GM12875 (cell line): ENCODE measurements around the gene NFIX.
"Not testable (repeated sequence)": the region's sequence is repeated elsewhere in the genome, so short reads cannot be mapped to it uniquely, and the experiment has no call there.

Experiments
- H3K4me3 ChIP-seq: one replicate; pipeline ENCODE4 v1.5.1; 2011; ENCODE audit warnings: low read depth, low read length, control low read depth
- TF ChIP-seq, protein P1 (sequence below): IDR thresholded peaks from 2 replicates; pipeline ENCODE4 v1.5.1; 2011; ENCODE audit warnings: low read depth, mild to moderate bottlenecking, control low read depth, inconsistent platforms, low read length, moderate library complexity, borderline replicate concordance; ENCODE audit not compliant: insufficient read depth

The NFIX gene

DNA sequence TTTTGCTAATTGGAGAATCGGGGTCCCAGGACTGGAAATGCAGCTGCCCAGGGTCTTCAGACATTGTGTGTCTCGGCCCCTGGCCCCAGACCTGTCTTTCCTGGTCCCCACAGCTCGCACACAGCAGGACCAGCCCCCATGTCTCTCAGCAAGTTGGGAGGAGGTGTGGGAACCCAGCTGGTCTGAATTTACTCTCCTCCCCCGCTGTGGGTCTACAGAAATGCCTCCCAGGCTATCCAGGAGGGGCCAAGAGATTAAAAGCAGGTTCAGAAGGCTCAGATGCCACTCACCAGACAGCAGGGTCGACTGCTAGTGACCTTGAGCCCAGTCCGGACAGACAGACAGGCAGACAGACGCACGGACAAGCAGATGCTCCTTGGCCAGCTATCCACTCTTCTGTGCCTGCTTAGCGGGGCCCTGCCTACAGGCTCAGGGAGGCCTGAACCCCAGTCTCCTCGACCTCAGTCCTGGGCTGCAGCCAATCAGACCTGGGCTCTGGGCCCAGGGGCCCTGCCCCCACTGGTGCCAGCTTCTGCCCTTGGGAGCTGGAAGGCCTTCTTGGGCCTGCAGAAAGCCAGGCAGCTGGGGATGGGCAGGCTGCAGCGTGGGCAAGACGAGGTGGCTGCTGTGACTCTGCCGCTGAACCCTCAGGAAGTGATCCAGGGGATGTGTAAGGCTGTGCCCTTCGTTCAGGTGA is 25.8 kb upstream of the NFIX start, which contains the start of gene DAND5:
Gene DAND5 (plus strand): TSS at position 285 of the 697 bp plus-strand sequence. CDS start 85 bp downstream, at position 370.
- no peak within 1 kb of the TSS for H3K4me3 ChIP-seq
- TF ChIP-seq, protein P1, sequence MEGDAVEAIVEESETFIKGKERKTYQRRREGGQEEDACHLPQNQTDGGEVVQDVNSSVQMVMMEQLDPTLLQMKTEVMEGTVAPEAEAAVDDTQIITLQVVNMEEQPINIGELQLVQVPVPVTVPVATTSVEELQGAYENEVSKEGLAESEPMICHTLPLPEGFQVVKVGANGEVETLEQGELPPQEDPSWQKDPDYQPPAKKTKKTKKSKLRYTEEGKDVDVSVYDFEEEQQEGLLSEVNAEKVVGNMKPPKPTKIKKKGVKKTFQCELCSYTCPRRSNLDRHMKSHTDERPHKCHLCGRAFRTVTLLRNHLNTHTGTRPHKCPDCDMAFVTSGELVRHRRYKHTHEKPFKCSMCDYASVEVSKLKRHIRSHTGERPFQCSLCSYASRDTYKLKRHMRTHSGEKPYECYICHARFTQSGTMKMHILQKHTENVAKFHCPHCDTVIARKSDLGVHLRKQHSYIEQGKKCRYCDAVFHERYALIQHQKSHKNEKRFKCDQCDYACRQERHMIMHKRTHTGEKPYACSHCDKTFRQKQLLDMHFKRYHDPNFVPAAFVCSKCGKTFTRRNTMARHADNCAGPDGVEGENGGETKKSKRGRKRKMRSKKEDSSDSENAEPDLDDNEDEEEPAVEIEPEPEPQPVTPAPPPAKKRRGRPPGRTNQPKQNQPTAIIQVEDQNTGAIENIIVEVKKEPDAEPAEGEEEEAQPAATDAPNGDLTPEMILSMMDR, result no peak

DNA sequence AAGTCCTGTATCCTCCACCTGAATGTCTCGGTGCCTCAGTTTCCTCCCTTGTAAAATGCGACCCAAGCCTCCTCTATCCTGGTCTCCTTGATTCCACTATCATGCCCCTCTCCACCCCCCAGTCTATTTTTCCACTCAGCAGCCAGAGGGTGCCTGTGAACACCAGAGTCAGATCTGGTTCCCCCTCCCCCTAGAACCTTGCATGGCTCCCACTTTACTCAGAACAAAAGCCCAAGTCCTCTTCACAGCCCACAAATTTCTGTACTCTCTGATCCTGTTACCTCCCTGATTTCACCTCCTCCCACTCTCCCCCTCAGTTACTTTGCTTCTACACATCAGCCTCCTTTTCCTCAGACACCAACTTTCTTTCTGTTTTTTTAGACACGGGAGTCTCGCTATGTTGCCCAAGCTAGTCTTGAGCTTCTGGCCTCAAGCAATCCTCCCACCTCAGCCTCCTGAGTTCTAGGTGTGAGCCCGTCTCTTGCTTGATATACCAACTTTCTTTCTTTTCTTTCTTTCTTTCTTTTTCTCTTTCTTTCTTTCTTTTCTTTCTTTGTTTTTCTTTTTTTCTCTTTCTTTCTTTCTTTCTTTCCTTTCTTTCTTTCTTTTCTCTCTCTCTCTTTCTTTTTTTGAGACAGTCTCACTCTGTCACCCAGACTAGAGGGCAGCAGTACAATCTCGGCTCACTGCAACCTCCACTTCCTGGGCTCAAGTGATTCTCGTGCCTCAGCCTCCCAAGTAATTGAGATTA is 25.0 kb upstream of the NFIX start:
- H3K4me3 ChIP-seq, result no peak overlapping the region
- TF ChIP-seq, protein P1, result no peak

DNA sequence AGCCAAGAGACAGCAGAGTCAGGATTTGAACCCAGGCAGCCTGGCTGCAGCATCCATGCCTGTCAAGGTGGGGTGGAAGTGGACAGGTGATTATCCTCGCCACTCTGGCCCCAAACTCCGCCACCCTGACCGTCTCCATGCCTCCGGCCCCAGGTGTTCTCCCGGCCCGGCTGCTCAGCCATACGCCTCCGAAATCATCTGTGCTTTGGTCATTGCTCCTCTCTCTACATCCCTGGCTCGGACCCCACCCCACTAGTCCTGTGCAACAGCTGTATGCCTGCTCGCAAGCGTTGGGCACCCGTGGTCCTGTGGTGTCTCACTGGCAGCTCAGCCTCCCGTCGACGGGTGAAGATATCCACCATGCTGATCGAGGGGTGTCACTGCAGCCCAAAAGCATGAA is 22.0 kb upstream of the NFIX start:
- TF ChIP-seq, protein P1, result no peak
- no peak overlapping the region for H3K4me3 ChIP-seq

DNA sequence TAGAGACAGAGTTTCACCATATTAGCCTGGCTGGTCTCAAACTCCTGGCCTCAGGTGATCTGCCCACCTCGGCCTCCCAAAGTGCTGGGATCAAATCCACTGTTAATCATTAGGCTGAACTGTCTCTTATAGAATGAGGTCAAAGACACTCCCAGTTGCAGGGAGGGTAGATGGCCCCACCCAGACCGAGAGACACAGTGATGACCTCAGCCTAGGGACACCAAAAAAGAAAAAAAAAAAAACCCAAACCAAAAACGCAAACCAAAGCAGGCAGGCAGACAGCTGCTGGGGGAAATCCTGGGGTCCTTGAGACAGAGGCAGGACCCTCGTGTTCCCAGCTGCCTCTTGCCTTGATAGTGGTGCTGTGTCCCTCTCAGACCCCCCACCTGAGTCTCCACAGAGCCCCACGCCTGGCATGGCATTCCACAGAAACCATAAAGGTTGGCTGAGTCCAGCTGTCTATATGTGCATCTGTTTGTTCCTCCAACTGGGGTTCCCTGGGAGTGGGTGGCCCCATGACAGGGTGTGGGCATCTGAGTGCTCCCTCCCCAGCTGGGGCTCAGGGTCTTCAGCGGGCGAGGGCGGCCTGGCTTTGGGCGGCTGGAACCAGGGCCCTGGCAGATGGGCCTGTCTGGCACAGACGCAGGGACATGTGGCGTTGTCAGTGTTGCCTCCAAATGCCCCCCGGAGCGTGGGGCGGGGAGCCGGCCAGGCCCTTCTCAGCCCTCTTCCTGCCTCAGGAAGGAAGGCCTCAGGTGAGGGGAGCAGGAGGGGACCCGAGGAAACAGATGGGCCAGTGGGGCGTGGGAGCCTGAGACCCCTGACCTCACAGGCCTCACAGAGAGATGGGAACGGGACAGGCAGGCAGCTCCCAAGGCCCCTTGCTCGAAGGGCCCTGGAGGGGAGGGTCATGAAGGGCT is 20.7 kb upstream of the NFIX start:
- H3K4me3 ChIP-seq, result no peak overlapping the region
- TF ChIP-seq, protein P1, result no peak

DNA sequence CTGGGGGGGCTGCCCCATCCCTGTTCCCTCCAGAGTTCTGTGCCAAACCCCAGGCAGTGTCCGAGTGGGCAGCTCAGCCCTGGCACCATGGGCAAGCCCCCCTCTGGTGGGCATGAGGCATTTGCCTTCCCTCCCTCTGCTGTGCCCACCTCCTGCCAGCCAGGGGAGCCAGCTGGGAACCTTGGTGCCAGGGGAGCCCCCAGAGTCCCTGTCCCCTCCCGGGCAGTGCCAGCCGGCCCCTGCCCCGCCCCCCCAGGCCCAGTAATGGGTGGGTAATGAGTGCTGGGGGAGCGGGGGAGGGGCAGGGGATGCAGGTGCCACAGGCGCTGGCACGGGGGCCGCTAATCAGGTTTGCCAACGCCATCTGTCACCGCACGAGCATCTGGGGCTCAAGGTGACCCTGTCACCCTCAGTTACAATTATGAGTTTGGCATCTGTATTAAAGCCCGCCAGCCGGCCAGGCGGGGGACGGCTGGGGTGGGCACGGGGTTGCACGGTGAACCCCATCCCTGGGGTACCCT is 20.0 kb upstream of the NFIX start:
- TF ChIP-seq, protein P1, result no peak

DNA sequence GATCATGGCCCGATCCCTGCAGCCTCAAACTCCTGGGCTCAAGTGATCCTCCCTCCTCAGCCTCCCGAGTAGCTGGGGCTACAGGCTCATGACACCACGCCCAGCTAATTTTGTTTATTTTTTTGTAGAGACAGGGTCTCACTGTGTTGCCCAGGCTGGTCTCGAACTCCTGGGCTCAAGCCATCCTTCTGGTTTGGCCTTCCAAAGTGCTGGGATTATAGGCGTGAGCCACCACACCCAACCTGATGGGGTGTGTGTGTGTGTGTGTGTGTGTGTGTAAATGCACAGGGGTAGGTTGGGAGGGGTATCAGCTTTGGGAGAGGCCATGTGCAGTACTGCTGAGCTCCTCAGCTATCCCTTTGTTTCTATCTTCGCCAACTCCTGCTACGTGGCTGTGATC is 19.2 kb upstream of the NFIX start:
- H3K4me3 ChIP-seq, result not testable (repeated sequence)

More for the DNA sequence above, 20.0 kb upstream of the NFIX start:
- H3K4me3 ChIP-seq, result no peak overlapping the region

DNA sequence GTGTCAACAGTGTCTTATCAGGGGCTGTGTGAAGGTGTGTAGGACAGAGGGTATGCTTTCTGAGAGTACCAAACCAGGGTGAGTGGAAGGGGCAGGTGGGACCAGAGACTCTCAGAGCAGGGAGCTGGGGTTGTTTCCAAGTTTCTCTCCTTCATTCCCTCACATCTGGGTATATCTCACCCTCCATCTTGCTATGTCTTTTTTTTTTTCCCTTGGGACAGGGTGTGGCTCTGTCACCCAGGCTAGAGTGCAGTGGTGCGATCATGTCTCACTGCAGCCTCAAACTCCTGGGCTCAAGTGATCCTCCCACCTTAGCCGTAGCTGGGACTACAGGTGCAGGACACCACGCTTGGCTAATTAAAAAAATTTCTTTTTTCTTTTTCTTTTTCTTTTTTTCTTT is 15.3 kb upstream of the NFIX start:
- TF ChIP-seq, protein P1, result no peak

More for the DNA sequence above, 15.3 kb upstream of the NFIX start:
- H3K4me3 ChIP-seq, result no peak overlapping the region
